Keratinocyte (primary cell): ENCODE measurements around the gene EPHA6.

Experiments used
- EZH2 ChIP-seq: IDR thresholded peaks from one replicate; pipeline ENCODE4 v1.6.1; 2012; ENCODE audit warnings: inconsistent platforms, mild to moderate bottlenecking, low read length, moderate library complexity
- TF ChIP-seq, protein P1 (sequence below), 3 experiments: IDR thresholded peaks in 1 of 3; conservative IDR thresholded peaks in 1 of 3; optimal IDR thresholded peaks in 1 of 3; 2 replicates in 2 of 3; 3 replicates in 1 of 3; pipeline versions ENCODE3 to v1.5.1; 2011; ENCODE audit warnings: low read length in 3 of 3, mild to moderate bottlenecking in 3 of 3, moderate library complexity in 2 of 3, control low read depth in 1 of 3, inconsistent platforms in 1 of 3; ENCODE audit not compliant: insufficient read depth in 2 of 3; ENCODE audit errors: extremely low read depth in 1 of 3

DNA sequence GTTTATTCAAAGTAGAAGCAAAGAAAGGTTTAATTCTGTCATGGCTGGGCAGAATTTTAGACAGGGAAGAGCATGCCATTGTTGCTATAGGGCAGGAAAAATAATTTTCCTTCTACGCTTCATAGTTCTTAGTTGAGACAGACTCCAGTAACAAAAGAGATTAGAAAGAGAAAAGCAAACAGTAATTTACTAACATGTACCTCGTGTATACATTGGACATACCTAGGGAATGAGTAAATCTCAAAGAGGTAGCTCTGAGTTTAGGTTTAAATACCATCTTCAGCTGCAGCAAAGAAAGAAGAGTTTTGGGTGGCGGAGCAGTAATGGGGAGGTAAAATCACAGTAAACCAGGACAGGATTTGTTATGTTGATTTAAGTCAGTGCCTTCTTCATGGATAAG is 416.1 kb downstream of the EPHA6 start:
- TF ChIP-seq, protein P1, sequence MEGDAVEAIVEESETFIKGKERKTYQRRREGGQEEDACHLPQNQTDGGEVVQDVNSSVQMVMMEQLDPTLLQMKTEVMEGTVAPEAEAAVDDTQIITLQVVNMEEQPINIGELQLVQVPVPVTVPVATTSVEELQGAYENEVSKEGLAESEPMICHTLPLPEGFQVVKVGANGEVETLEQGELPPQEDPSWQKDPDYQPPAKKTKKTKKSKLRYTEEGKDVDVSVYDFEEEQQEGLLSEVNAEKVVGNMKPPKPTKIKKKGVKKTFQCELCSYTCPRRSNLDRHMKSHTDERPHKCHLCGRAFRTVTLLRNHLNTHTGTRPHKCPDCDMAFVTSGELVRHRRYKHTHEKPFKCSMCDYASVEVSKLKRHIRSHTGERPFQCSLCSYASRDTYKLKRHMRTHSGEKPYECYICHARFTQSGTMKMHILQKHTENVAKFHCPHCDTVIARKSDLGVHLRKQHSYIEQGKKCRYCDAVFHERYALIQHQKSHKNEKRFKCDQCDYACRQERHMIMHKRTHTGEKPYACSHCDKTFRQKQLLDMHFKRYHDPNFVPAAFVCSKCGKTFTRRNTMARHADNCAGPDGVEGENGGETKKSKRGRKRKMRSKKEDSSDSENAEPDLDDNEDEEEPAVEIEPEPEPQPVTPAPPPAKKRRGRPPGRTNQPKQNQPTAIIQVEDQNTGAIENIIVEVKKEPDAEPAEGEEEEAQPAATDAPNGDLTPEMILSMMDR (optimal IDR thresholded peaks at IDR 0.05 in 1 of 3, IDR thresholded peaks at IDR 0.05 in 1 of 3, conservative IDR thresholded peaks at IDR 0.05 in 1 of 3; ENCODE audit: extremely low read depth in 1 of 3, insufficient read depth in 2 of 3, low read length in 3 of 3), result no peak
- no peak for TF ChIP-seq EZH2
